Activated CD4-positive, alpha-beta T cell treated with anti-CD3 and anti-CD28 coated beads for 36 hours (primary cell): ENCODE data around the gene STK35. TPM values are rescaled to one million over a fixed set of nuclear protein-coding genes. Genes with fewer than 3 reads are reported as not detected.
"Not testable (repeated sequence)": the region's sequence is repeated elsewhere in the genome, so short reads cannot be mapped to it uniquely, and the experiment has no call there.

ENCODE experiments used
- ATAC-seq: fragments of 200-7000 bp; cut with Tn5 transposase; one replicate; pipeline ENCODE4 v1.10.0; 2021; ENCODE audit warnings: mild to moderate bottlenecking, moderate library complexity
- CTCF ChIA-PET: fragments of 350-600 bp; sonication (Branson Sonifier 250); formaldehyde crosslinking; loops from one replicate; lab custom pipeline; 2021; ENCODE audit warnings: antibody characterized with exemption; lab: Charles Lee
- POLR2A ChIA-PET: fragments of 350-600 bp; sonication (Branson Sonifier 250); formaldehyde crosslinking; loops from one replicate; lab custom pipeline; 2021; ENCODE audit warnings: antibody characterized with exemption, inconsistent platforms; lab: Charles Lee
- DNase-seq: peaks from one replicate; pipeline ENCODE4 v3.0.0-alpha.2; 2020
- H3K27ac Mint-ChIP-seq: one replicate; pipeline ENCODE4 v1.8.0; 2021; ENCODE audit warnings: mixed read lengths
- H3K27me3 Mint-ChIP-seq: one replicate; pipeline ENCODE4 v1.8.0; 2021; ENCODE audit warnings: mixed read lengths
- H3K36me3 Mint-ChIP-seq: one replicate; pipeline ENCODE4 v1.8.0; 2021; ENCODE audit warnings: low read depth, mixed read lengths
- H3K4me1 Mint-ChIP-seq: one replicate; pipeline ENCODE4 v1.8.0; 2021; ENCODE audit warnings: mixed read lengths
- H3K4me3 Mint-ChIP-seq: one replicate; pipeline ENCODE4 v1.8.0; 2021; ENCODE audit warnings: mild to moderate bottlenecking, moderate library complexity, mixed read lengths
- H3K9me3 Mint-ChIP-seq: one replicate; pipeline ENCODE4 v1.8.0; 2021; ENCODE audit warnings: low read depth, mixed read lengths
- intact Hi-C, 2 experiments: fragments of 100-400 bp; cut with DNase I in 1 of 2; cut with micrococcal nuclease in 1 of 2; formaldehyde crosslinking; loops; one replicate each; pipeline versions ENCODE4 v1.14.2 to v1.15.1; 2022 to 2024; cut with DNase I, micrococcal nuclease
- total RNA-seq, 2 experiments: library from RNA; stranded (reverse); gene quantifications; one replicate each; pipeline ENCODE4 v1.2.3, GENCODE V29; 2021

Gene STK35
- total RNA-seq, 2 experiments from 2014 or later, result 18.2 to 20.9 TPM

DNA sequence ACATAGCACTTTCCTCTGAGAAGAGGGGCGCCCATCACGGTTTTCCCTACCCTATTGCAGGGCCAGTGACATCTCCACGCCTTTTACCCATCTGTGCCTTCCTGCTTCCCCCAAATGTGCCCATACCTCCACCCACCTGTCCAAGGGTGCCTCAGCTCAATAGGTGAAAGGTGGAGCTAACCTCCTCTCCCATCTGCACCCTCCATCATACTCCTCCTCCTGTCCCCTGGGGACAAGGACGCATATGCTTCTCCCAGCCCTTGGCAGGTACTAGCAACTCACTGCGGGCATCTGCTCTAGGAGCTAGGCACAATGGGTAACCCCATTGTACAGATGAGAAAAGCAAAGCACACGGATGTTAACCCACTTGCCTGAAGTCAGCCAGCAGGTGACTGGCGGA is 62.8 kb downstream of the STK35 start:
- ATAC-seq (no peak), DNase-seq (no peak)
- no peaks in the 10 kb centered on the region for H3K4me1 Mint-ChIP-seq
- H3K9me3 Mint-ChIP-seq, result no peaks in the 10 kb centered on the region
- no peak overlapping the region for H3K27ac Mint-ChIP-seq
- no peaks in the 10 kb centered on the region for H3K36me3 Mint-ChIP-seq
- CTCF ChIA-PET, result interaction anchor here (3.2 kb wide), 1 partner anchor 8 kb away, joined by 15 read pairs; no protein-coding TSS in a partner anchor
- POLR2A ChIA-PET, result no interaction called here
- intact Hi-C loops, result no loop called here
- no peak overlapping the region for H3K4me3 Mint-ChIP-seq
- H3K27me3 Mint-ChIP-seq, result no peaks in the 10 kb centered on the region

DNA sequence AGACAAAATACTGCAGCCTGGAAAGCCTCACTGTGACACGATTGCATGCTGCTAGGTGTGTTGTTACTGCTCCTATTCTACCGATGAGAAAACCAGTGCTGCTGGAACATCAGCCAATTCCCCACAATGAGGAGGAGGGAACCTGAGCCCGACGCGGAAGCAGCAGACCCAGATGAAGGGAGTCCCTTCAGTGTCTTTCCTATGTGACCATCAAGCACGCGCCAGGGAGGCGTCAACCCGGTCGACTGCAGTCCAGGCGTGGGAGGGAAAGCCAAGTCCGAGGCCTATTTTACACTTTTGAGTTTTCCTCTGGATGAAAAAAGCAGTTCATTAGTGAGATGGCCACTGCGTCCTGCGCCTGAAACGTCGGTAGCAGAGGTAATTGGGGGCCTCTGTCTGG is 63.3 kb downstream of the STK35 start:
- intact Hi-C loops, result no loop called here
- H3K27me3 Mint-ChIP-seq, result no peaks in the 10 kb centered on the region
- no peaks in the 10 kb centered on the region for H3K9me3 Mint-ChIP-seq
- H3K27ac Mint-ChIP-seq, result no peak overlapping the region
- H3K4me3 Mint-ChIP-seq, result no peak overlapping the region
- CTCF ChIA-PET, result no interaction called here
- H3K36me3 Mint-ChIP-seq, result no peaks in the 10 kb centered on the region
- no peak for DNase-seq
- no peaks in the 10 kb centered on the region for H3K4me1 Mint-ChIP-seq
- POLR2A ChIA-PET, result no interaction called here
- ATAC-seq, result no peak

DNA sequence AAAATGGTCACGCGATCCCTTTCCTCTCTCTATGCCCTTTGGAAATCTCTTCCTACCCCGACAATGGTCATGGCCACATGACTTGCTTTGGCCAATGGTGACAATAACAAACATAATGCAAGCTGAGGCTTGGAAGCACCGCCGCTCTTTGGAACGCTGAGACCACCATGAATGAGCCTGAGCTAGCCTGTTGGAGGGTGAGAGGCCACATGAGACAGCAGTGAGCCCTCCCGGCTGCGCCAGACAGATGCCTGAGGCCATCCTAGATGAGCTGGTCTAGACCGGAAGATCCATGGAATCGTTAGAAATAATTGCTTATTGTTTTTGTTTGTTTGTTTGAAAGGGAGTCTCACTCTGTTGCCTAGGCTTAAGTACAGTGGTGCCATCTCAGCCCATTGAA is 64.2 kb downstream of the STK35 start:
- H3K36me3 Mint-ChIP-seq, result no peaks in the 10 kb centered on the region
- intact Hi-C loops, result no loop called here
- ChIA-PET POLR2A (no interaction called here), CTCF (no interaction called here)
- no peak for DNase-seq
- no peak for ATAC-seq
- H3K4me3 Mint-ChIP-seq, result no peak overlapping the region
- no peaks in the 10 kb centered on the region for H3K4me1 Mint-ChIP-seq
- no peak overlapping the region for H3K27ac Mint-ChIP-seq
- H3K27me3 Mint-ChIP-seq, result no peaks in the 10 kb centered on the region
- H3K9me3 Mint-ChIP-seq, result no peaks in the 10 kb centered on the region

GRCh38 chr20:2167112-2167511 is 65.5 kb downstream of the STK35 start:
- no peak for DNase-seq
- no peak overlapping the region for H3K4me3 Mint-ChIP-seq
- no peak overlapping the region for H3K27ac Mint-ChIP-seq
- POLR2A ChIA-PET, result interaction anchor here (0.7 kb wide), 1 partner anchor 23 kb away, joined by 3 read pairs; no protein-coding TSS in a partner anchor
- intact Hi-C loops, result no loop called here
- H3K9me3 Mint-ChIP-seq, result no peaks in the 10 kb centered on the region
- CTCF ChIA-PET, result no interaction called here
- H3K36me3 Mint-ChIP-seq, result no peaks in the 10 kb centered on the region
- ATAC-seq, result no peak
- peaks cover 7% of the 10 kb centered on the region for H3K27me3 Mint-ChIP-seq
- H3K4me1 Mint-ChIP-seq, result no peaks in the 10 kb centered on the region

DNA sequence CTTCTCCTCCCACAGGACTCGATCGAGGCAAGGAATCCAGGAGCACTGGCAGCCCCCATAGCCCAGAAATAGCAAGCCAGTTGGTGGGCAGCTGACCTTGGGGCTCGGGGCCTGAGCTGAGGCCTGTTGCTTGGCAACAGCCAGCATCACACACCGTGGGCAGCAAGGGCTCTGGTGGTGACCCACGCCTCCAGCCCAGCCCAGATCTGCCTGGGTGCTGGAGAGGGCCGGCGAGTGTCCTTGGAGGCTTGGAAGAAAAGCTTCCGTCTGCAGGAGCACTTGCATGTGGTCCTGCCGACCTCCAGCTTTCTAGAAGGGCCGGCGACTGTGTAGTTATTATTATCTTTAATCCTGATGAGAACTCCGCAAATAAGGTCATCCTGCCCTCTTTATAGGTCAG is 67.3 kb downstream of the STK35 start:
- H3K9me3 Mint-ChIP-seq, result no peaks in the 10 kb centered on the region
- intact Hi-C loops, result no loop called here
- H3K27me3 Mint-ChIP-seq, result peaks cover 11% of the 10 kb centered on the region
- H3K36me3 Mint-ChIP-seq, result no peaks in the 10 kb centered on the region
- ATAC-seq, result no peak
- DNase-seq, result no peak
- no peak overlapping the region for H3K27ac Mint-ChIP-seq
- CTCF ChIA-PET, result no interaction called here
- H3K4me1 Mint-ChIP-seq, result peaks cover 2% of the 10 kb centered on the region
- no peak overlapping the region for H3K4me3 Mint-ChIP-seq
- POLR2A ChIA-PET, result no interaction called here

GRCh38 chr20:2169456-2170088 is 67.9 kb downstream of the STK35 start:
- no peak for DNase-seq
- H3K4me1 Mint-ChIP-seq, result peaks cover 2% of the 10 kb centered on the region
- ChIA-PET CTCF (interaction anchor here (0.7 kb wide), 1 partner anchor 282 kb away, joined by 3 read pairs; no protein-coding TSS in a partner anchor), POLR2A (no interaction called here)
- H3K36me3 Mint-ChIP-seq, result no peaks in the 10 kb centered on the region
- no peak overlapping the region for H3K27ac Mint-ChIP-seq
- no peak overlapping the region for H3K4me3 Mint-ChIP-seq
- intact Hi-C loops, result loop anchor here (5.0 to 10.0 kb wide), 2 partner anchors 162 to 395 kb away; no protein-coding TSS in a partner anchor
- ATAC-seq, result no peak
- H3K9me3 Mint-ChIP-seq, result no peaks in the 10 kb centered on the region
- H3K27me3 Mint-ChIP-seq, result peaks cover 11% of the 10 kb centered on the region

GRCh38 chr20:2170404-2170803 is 68.8 kb downstream of the STK35 start:
- DNase-seq (no peak), ATAC-seq (no peak)
- H3K27me3 Mint-ChIP-seq, result peaks cover 11% of the 10 kb centered on the region
- H3K4me3 Mint-ChIP-seq, result no peak overlapping the region
- ChIA-PET POLR2A (no interaction called here), CTCF (interaction anchor here (0.6 to 1.3 kb wide), 6 partner anchors 19 to 1347 kb away, joined by 3 to 4 read pairs (median 4); no protein-coding TSS in a partner anchor)
- no peaks in the 10 kb centered on the region for H3K36me3 Mint-ChIP-seq
- H3K4me1 Mint-ChIP-seq, result peaks cover 2% of the 10 kb centered on the region
- intact Hi-C loops, result loop anchor here (5.0 to 10.0 kb wide), 2 partner anchors 163 to 396 kb away; no protein-coding TSS in a partner anchor
- H3K9me3 Mint-ChIP-seq, result no peaks in the 10 kb centered on the region
- no peak overlapping the region for H3K27ac Mint-ChIP-seq

- POLR2A ChIA-PET, result interaction anchor here (0.6 kb wide), 1 partner anchor 17 kb away, joined by 3 read pairs; no protein-coding TSS in a partner anchor
- Mint-ChIP-seq H3K4me3 (no peak overlapping the region), H3K36me3 (no peaks in the 10 kb centered on the region), H3K27ac (no peak overlapping the region), H3K4me1 (peaks cover 2% of the 10 kb centered on the region), H3K9me3 (no peaks in the 10 kb centered on the region), H3K27me3 (peaks cover 11% of the 10 kb centered on the region)
- intact Hi-C loops, result loop anchor here (5.0 to 10.0 kb wide), 2 partner anchors 164 to 397 kb away; no protein-coding TSS in a partner anchor
- no peak for ATAC-seq
- no peak for DNase-seq
- CTCF ChIA-PET, result interaction anchor here (0.6 to 1.3 kb wide), 7 partner anchors 18 to 1348 kb away, joined by 3 to 4 read pairs (median 3); no protein-coding TSS in a partner anchor
Observed at GRCh38 chr20:2171266-2171790, 69.7 kb downstream of the STK35 start.

GRCh38 chr20:2171840-2172239 is 70.2 kb downstream of the STK35 start:
- DNase-seq, H3K9me3 Mint-ChIP-seq, H3K4me3 Mint-ChIP-seq, H3K36me3 Mint-ChIP-seq, H3K27ac Mint-ChIP-seq, ATAC-seq, H3K4me1 Mint-ChIP-seq: not testable (repeated sequence)
- peaks cover 11% of the 10 kb centered on the region for H3K27me3 Mint-ChIP-seq
- CTCF ChIA-PET, result interaction anchor here (0.6 to 4.5 kb wide), 30 partner anchors 9 to 934 kb away, joined by 3 to 61 read pairs (median 4); no protein-coding TSS in a partner anchor
- POLR2A ChIA-PET, result interaction anchor here (0.6 kb wide), 1 partner anchor 16 kb away, joined by 3 read pairs; no protein-coding TSS in a partner anchor
- intact Hi-C loops, result loop anchor here (1.0 to 10.0 kb wide), 6 partner anchors 69 to 397 kb away; no protein-coding TSS in a partner anchor

DNA sequence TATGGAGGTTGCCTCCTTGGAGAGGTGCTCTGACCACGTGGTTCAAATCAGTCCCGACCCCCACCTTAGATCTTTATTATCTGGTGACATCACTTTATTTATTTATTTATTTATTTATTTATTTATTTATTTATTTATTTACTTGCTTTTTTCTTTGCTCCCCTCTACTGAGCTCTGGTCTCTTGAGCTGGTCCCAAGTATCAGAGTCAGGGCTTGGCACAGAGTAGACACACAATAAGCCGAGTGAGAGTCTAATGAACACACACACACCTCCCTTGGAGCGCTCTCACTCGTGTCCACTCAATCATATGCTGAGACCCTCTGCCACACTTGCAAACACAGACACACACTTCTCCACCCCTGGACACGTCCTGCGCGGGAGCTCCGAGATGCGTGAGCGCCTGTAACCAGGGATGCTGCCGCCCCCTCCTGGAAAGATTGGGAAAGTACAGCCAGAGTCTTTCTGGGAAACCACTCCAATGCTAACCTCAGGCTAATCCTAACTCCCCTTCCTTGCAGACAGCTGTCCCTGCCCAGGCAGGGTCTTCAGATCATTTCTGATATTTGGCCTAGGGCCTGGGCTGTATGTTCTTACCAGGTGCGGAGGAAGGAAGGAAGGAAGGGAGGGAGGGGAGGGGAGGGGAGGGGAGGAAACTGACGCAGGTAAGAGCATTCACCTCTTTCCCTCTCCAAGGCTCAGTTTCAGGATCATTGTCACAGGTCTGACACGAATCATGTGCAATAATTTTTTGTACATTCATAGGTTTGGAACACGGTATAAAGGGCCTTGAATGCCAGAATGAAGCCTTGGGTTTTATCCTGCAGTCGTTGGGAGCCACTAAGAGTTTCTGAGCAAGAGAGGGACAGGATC is 70.9 kb downstream of the STK35 start:
- H3K4me3 Mint-ChIP-seq, result peak overlapping the region; percentile 2
- no peak overlapping the region for H3K27ac Mint-ChIP-seq
- H3K27me3 Mint-ChIP-seq, result peaks cover 11% of the 10 kb centered on the region
- ATAC-seq, result peak; percentile 72
- no peaks in the 10 kb centered on the region for H3K36me3 Mint-ChIP-seq
- intact Hi-C loops, result loop anchor here (1.0 to 10.0 kb wide), 6 partner anchors 70 to 398 kb away; no protein-coding TSS in a partner anchor
- peaks cover 2% of the 10 kb centered on the region for H3K4me1 Mint-ChIP-seq
- CTCF ChIA-PET, result interaction anchor here (0.6 to 4.5 kb wide), 30 partner anchors 9 to 934 kb away, joined by 3 to 61 read pairs (median 4); no protein-coding TSS in a partner anchor
- POLR2A ChIA-PET, result interaction anchor here (0.6 kb wide), 2 partner anchors 10 to 50 kb away, joined by 3 to 4 read pairs; no protein-coding TSS in a partner anchor
- DNase-seq, result peak; percentile 82
- no peaks in the 10 kb centered on the region for H3K9me3 Mint-ChIP-seq

- Mint-ChIP-seq H3K4me1 (peaks cover 2% of the 10 kb centered on the region), H3K4me3 (no peak overlapping the region), H3K9me3 (no peaks in the 10 kb centered on the region), H3K27ac (no peak overlapping the region), H3K27me3 (peaks cover 11% of the 10 kb centered on the region), H3K36me3 (no peaks in the 10 kb centered on the region)
- DNase-seq (no peak), ATAC-seq (no peak)
- ChIA-PET POLR2A (interaction anchor here (0.6 kb wide), 1 partner anchor 10 kb away, joined by 3 read pairs; no protein-coding TSS in a partner anchor), CTCF (interaction anchor here (1.0 to 4.5 kb wide), 21 partner anchors 8 to 935 kb away, joined by 3 to 61 read pairs (median 4); no protein-coding TSS in a partner anchor)
- intact Hi-C loops, result loop anchor here (2.0 to 10.0 kb wide), 4 partner anchors 70 to 398 kb away; no protein-coding TSS in a partner anchor
Observed at GRCh38 chr20:2173186-2173585, 71.6 kb downstream of the STK35 start.
